Progenitor cell of endocrine pancreas (in vitro differentiated cells): Measurements from ENCODE around the gene TMEM143. TPM values are rescaled to one million over a fixed set of nuclear protein-coding genes. Genes with fewer than 3 reads are reported as not detected.
A peak's percentile ranks its signal among the peaks of the same experiment; 100 is the strongest.

ENCODE experiments used
- DNase-seq: peaks from one replicate; pipeline ENCODE4 v3.0.0; 2021; ENCODE audit warnings: low spot score; ENCODE audit not compliant: unreplicated experiment
- H3K27ac Mint-ChIP-seq: 2 replicates; pipeline ENCODE4 v1.8.0; 2021; ENCODE audit warnings: mild to moderate bottlenecking, moderate library complexity, mixed read lengths
- H3K27me3 Mint-ChIP-seq: 2 replicates; pipeline ENCODE4 v1.8.0; 2021; ENCODE audit warnings: mixed read lengths
- H3K36me3 Mint-ChIP-seq: 2 replicates; pipeline ENCODE4 v1.8.0; 2022; ENCODE audit warnings: mixed read lengths; ENCODE audit not compliant: insufficient read depth
- H3K4me1 Mint-ChIP-seq: 2 replicates; pipeline ENCODE4 v1.8.0; 2021; ENCODE audit warnings: low read depth, mixed read lengths
- H3K4me3 Mint-ChIP-seq: 2 replicates; pipeline ENCODE4 v1.8.0; 2021; ENCODE audit warnings: low read depth, mild to moderate bottlenecking, moderate library complexity, mixed read lengths
- H3K9me3 Mint-ChIP-seq: 2 replicates; pipeline ENCODE4 v1.8.0; 2021; ENCODE audit warnings: low read depth, mixed read lengths
- total RNA-seq: library from RNA; stranded (reverse); gene quantifications from 2 replicates; pipeline ENCODE4 v1.2.1, GENCODE V29; 2021
- TF ChIP-seq, protein P1 (sequence below): fragments of 200-600 bp; sonication (generic); IDR thresholded peaks from one replicate; pipeline ENCODE4 v1.5.0; 2021; ENCODE audit warnings: antibody characterized with exemption, mild to moderate bottlenecking; ENCODE audit not compliant: unreplicated experiment

The TMEM143 gene
- total RNA-seq, 1 donor from 2014 or later, result 9.5 TPM

DNA sequence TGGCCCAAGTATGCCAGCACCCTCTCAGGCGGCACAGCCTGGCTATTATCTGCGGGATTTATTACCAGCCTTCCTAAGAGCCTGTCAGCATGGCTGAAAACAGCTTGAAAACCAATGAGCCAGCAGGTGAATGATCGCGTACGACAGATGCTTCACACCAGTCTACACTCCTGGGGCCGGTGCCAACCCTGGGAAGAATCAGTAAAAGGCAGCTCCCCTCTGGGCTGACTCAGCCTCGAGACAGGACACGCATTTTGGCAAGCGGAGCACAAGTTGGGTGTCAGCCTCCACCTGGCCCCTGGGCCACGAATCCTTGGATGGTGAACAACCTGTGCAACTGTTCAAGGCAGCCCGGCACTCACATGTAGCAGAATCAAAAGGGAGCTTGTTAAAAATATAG lies 22.7 kb downstream of the TMEM143 start:
- Mint-ChIP-seq H3K4me1 (no peaks in the 10 kb centered on the region), H3K36me3 (no peaks in the 10 kb centered on the region), H3K27ac (peak overlapping the region; percentile 16), H3K9me3 (no peaks in the 10 kb centered on the region), H3K27me3 (no peaks in the 10 kb centered on the region), H3K4me3 (no peak overlapping the region)
- no peak for DNase-seq
- TF ChIP-seq, protein P1, sequence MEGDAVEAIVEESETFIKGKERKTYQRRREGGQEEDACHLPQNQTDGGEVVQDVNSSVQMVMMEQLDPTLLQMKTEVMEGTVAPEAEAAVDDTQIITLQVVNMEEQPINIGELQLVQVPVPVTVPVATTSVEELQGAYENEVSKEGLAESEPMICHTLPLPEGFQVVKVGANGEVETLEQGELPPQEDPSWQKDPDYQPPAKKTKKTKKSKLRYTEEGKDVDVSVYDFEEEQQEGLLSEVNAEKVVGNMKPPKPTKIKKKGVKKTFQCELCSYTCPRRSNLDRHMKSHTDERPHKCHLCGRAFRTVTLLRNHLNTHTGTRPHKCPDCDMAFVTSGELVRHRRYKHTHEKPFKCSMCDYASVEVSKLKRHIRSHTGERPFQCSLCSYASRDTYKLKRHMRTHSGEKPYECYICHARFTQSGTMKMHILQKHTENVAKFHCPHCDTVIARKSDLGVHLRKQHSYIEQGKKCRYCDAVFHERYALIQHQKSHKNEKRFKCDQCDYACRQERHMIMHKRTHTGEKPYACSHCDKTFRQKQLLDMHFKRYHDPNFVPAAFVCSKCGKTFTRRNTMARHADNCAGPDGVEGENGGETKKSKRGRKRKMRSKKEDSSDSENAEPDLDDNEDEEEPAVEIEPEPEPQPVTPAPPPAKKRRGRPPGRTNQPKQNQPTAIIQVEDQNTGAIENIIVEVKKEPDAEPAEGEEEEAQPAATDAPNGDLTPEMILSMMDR, result no peak

DNA sequence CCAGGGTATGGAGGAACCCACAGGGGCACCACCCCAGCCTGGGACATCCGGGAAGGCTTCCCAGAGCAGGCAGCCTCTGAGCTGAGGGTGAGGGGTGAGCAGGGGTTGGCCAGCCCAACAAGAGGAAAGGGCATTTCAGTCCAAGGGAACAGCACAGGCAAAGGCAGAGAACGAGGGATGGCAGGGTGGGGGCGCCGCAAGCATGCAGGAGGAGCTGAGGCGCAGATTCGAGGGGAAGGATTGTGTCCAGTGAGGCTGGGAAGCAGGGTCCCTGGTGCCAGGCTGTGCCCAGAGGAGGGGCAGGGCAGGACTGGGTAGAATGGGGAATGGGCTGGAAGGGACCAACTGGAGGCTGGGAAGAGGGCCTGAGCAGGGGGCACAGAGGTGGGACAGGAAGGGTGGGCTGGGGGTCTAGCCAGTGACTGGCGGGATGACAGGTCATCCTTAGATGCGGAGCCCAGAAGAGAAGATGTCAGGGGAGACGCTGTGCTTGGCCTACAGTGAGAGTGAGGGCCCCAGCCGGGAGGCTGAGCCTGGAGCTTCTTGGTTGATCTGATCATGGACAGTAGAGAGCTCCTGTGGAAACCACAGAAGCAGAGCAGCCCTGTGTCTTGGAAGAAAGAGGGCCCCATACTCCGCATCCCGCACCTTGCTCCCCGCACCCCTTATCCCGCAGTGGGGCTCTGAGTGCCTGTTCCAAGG lies 24.8 kb downstream of the TMEM143 start:
- no peak for DNase-seq
- no peaks in the 10 kb centered on the region for H3K4me1 Mint-ChIP-seq
- no peaks in the 10 kb centered on the region for H3K27me3 Mint-ChIP-seq
- TF ChIP-seq, protein P1, result no peak
- no peaks in the 10 kb centered on the region for H3K36me3 Mint-ChIP-seq
- H3K27ac Mint-ChIP-seq, result no peak overlapping the region
- H3K9me3 Mint-ChIP-seq, result no peaks in the 10 kb centered on the region
- no peak overlapping the region for H3K4me3 Mint-ChIP-seq

DNA sequence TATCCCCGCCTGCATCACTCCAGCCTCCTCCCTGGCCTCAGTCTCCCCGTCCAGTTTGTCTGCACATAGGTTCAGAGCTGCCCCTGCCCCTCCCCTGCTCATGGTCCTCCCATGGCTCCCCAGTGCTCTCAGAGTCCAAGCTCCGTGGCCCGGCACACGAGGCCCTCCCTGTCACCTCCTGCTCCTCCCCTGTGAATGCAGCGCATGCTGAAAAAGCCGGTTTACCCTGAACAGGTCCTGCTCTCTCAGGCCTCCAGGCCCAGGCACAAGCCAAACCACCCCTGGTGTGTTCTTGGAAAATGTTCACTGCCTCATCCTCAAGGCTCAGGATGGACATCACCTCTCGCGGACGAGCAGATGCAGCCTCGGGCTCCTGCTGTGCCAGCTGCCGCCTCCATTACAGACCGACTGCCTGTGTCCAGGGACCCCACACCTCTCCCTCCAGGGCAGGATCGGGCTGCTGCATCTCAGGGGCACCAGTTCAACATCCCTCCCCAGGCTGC lies 25.4 kb downstream of the TMEM143 start:
- no peaks in the 10 kb centered on the region for H3K36me3 Mint-ChIP-seq
- TF ChIP-seq, protein P1, result no peak
- no peak for DNase-seq
- H3K9me3 Mint-ChIP-seq, result no peaks in the 10 kb centered on the region
- no peak overlapping the region for H3K27ac Mint-ChIP-seq
- no peaks in the 10 kb centered on the region for H3K27me3 Mint-ChIP-seq
- no peak overlapping the region for H3K4me3 Mint-ChIP-seq
- no peaks in the 10 kb centered on the region for H3K4me1 Mint-ChIP-seq

DNA sequence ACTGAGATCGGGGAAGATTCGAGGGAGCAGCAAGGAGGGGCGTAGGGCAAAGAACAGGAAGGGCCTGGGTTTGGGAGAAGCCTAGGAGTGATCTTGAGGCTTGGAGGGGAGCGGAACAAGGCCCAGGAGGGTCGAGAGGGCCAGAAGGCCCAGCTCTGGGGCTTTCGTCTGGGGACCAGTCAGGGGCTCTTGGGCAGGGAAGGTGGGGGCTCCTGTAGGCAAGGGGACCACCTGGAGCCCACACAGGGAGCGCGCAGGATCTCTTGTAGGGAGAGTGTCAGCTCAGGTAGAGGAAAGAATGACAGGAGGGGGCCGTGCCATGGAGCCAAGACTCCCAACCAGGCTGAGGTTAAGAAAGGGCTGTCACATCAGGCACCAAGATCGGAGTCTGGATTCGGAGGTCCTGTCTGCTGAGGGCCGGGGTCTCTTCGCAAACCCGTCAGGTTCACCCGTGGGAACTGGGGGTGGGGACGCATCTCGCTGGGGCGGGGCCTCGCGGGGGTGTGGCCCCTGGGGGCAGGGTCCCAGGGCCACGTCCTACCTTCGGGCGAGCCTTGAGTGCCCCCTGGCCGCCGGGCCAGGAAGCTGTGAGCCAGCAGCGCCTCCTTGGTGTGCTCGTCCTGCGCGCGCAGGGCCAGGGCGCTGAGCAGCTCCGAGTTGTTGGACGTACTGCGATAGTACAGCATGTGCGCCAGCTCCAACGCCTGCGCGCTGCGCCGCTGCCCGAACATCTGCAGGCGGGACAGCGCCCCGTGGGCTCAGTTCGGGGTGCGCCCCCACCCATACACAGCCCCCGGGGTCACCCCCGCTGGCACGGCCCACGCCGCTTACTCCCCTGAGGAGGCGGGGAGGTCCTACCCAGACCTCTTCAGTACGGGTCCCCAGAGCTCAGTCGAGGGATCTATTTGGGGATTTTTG lies 30.0 kb downstream of the TMEM143 start:
- Mint-ChIP-seq H3K27ac (peak overlapping the region; percentile 96), H3K36me3 (no peaks in the 10 kb centered on the region), H3K9me3 (no peaks in the 10 kb centered on the region), H3K4me1 (peaks cover 19% of the 10 kb centered on the region), H3K4me3 (peak overlapping the region; percentile 75), H3K27me3 (no peaks in the 10 kb centered on the region)
- DNase-seq, result peak; percentile 64
- TF ChIP-seq, protein P1, result peak; percentile 75
